Activated T-cell treated with anti-CD3 and anti-CD28 coated beads, Interleukin-2, amount 50 U/mL, for 4 hours (primary cell): ENCODE measurements around the gene DDX55. TPM values are rescaled to one million over a fixed set of nuclear protein-coding genes. Genes with fewer than 3 reads are reported as not detected.

ENCODE experiments used
- total RNA-seq, 3 donors: library from RNA; stranded (reverse); gene quantifications; one replicate each; pipeline ENCODE4 v1.2.1, GENCODE V29; 2021

DDX55 gene
- total RNA-seq, 3 donors from 2014 or later: 69.2 to 75.7 (median 69.3) TPM

Other genes starting within 250 kb of the DDX55 start
- gene SBNO1, start 237.3 kb upstream of the DDX55 start, total RNA-seq: 10 to 100 TPM; 40.9 to 45.5 (median 44.0) TPM
- gene KMT5A, start 218.0 kb upstream of the DDX55 start, total RNA-seq: 10 to 100 TPM; 37.1 to 39.4 (median 39.2) TPM
- 10 to 100 TPM; 17.0 to 22.4 (median 20.6) TPM for gene RILPL2, start 165.4 kb upstream of the DDX55 start, total RNA-seq
- gene SNRNP35, start 144.0 kb upstream of the DDX55 start, total RNA-seq: 10 to 100 TPM; 15.5 to 20.4 (median 17.2) TPM
- 1 to 10 TPM; 2.6 to 3.3 (median 2.9) TPM for gene RILPL1, start 68.4 kb upstream of the DDX55 start, total RNA-seq
- gene TMED2, start 17.5 kb upstream of the DDX55 start, total RNA-seq: 100 to 1,000 TPM; 204 to 222 (median 206) TPM
- 100 to 1,000 TPM; 112 to 117 (median 117) TPM for gene EIF2B1, start 31.6 kb downstream of the DDX55 start, total RNA-seq
- gene GTF2H3, start 31.7 kb downstream of the DDX55 start, total RNA-seq: 10 to 100 TPM; 77.9 to 86.2 (median 78.5) TPM
- gene TCTN2, start 69.0 kb downstream of the DDX55 start, total RNA-seq: 1 to 10 TPM; 2.4 to 4.3 (median 3.5) TPM
- gene ATP6V0A2, start 110.3 kb downstream of the DDX55 start, total RNA-seq: 100 to 1,000 TPM in 2 of 3 donors, 10 to 100 TPM in 1; 95.5 to 130 (median 114) TPM
- gene DNAH10, start 160.2 kb downstream of the DDX55 start, total RNA-seq: under 1 TPM; 0.14 to 0.24 (median 0.20) TPM